Ishikawa (cell line): ENCODE data around the gene PIWIL4.

Source experiments
- CEBPB ChIP-seq: IDR thresholded peaks from 2 replicates; pipeline ENCODE4 v1.6.1; 2012
- EGR1 ChIP-seq: IDR thresholded peaks from 2 replicates; pipeline ENCODE4 v1.6.1; 2012
- EP300 ChIP-seq: IDR thresholded peaks from 2 replicates; pipeline ENCODE4 v1.6.1; 2012; ENCODE audit warnings: borderline replicate concordance
- FOXM1 ChIP-seq: IDR thresholded peaks from 2 replicates; pipeline ENCODE4 v1.6.1; 2012; ENCODE audit warnings: low read depth, borderline replicate concordance
- MAX ChIP-seq: IDR thresholded peaks from 2 replicates; pipeline ENCODE4 v1.6.1; 2012
- NFIC ChIP-seq: IDR thresholded peaks from 2 replicates; pipeline ENCODE4 v1.6.1; 2012
- RAD21 ChIP-seq: IDR thresholded peaks from 2 replicates; pipeline ENCODE4 v1.6.1; 2012; ENCODE audit warnings: low read depth
- REST ChIP-seq: IDR thresholded peaks from 2 replicates; pipeline ENCODE4 v1.6.1; 2012; ENCODE audit warnings: low read depth, mild to moderate bottlenecking
- TAF1 ChIP-seq: IDR thresholded peaks from 2 replicates; pipeline ENCODE4 v1.6.1; 2012; ENCODE audit warnings: low read depth, mild to moderate bottlenecking
- TCF12 ChIP-seq: IDR thresholded peaks from 2 replicates; pipeline ENCODE4 v1.6.1; 2012; ENCODE audit warnings: low read depth
- TEAD4 ChIP-seq: IDR thresholded peaks from 2 replicates; pipeline ENCODE4 v1.6.1; 2012
- USF1 ChIP-seq: IDR thresholded peaks from 2 replicates; pipeline ENCODE4 v1.6.1; 2012
- YY1 ChIP-seq: IDR thresholded peaks from 2 replicates; pipeline ENCODE4 v1.6.1; 2012; ENCODE audit warnings: low read depth

- TF ChIP-seq TAF1 (no peak), CEBPB (no peak), YY1 (no peak), MAX (no peak), USF1 (no peak), TCF12 (no peak), REST (no peak), EP300 (no peak), NFIC (no peak), TEAD4 (no peak), RAD21 (no peak), FOXM1 (no peak), EGR1 (no peak)
These were observed 23.3 kb downstream of the PIWIL4 start for GRCh38 chr11:94590352-94591041.
